ENCODE data around the gene DDX55. TPM values are rescaled to one million over a fixed set of nuclear protein-coding genes. Genes with fewer than 3 reads are reported as not detected.
A peak's percentile ranks its signal among the peaks of the same experiment; 100 is the strongest.

The DDX55 gene
- polyA plus RNA-seq, 1 donor (not counting 4 experiments of a cell fraction or from before 2014, with no cell fraction given) = 25.7 TPM

GRCh38 chr12:123659996-123660727 lies 58.3 kb downstream of the DDX55 start:
- Histone ChIP-seq H3K4me1 (ENCODE audit: control insufficient read depth, extremely low read depth, insufficient read depth, low read length) (peaks cover 26% of the 10 kb centered on the region), H3K79me2 (ENCODE audit: control insufficient read depth, insufficient read depth, low read length) (no peaks in the 10 kb centered on the region), H3K36me3 (ENCODE audit: control insufficient read depth in 2 of 2, extremely low read depth in 1 of 2, insufficient read depth in 2 of 2, low read length in 2 of 2) (peaks cover 10 to 16% of the 10 kb centered on the region in 2 experiments), H4K20me1 (ENCODE audit: control insufficient read depth, extremely low read depth, insufficient read depth, low read length) (no peaks in the 10 kb centered on the region), H3K4me2 (ENCODE audit: control insufficient read depth, extremely low read depth, insufficient read depth, low read depth, low read length) (peak overlapping the region; percentile 31), H3K27me3 (ENCODE audit: control insufficient read depth, extremely low read depth, insufficient read depth, low read length) (no peaks in the 10 kb centered on the region), H3K9me1 (ENCODE audit: control insufficient read depth, extremely low read depth, insufficient read depth, low read length) (no peaks in the 10 kb centered on the region), H3K9me3 (ENCODE audit: control insufficient read depth, low read depth, low read length) (no peaks in the 10 kb centered on the region), H3K4me3 (ENCODE audit: control insufficient read depth in 2 of 3, extremely low read depth in 1 of 3, insufficient read depth in 2 of 3, low read depth in 1 of 3, low read length in 3 of 3) (peak overlapping the region in 1 of 3 experiments; percentile 13), H3K27ac (ENCODE audit: control insufficient read depth, insufficient read depth, low read length) (peak overlapping the region; percentile 65), H2AFZ (ENCODE audit: control insufficient read depth, low read length) (no peak overlapping the region), H3K9ac (ENCODE audit: control insufficient read depth, extremely low read depth, insufficient read depth, low read length) (peak overlapping the region; percentile 22)
- no peak for TF ChIP-seq CTCF (optimal IDR thresholded peaks at IDR 0.05 in 1 of 3, IDR thresholded peaks at IDR 0.05 in 1 of 3, conservative IDR thresholded peaks at IDR 0.05 in 1 of 3; ENCODE audit: extremely low read depth in 1 of 3, insufficient read depth in 2 of 3, low read length in 3 of 3)
- TF ChIP-seq EZH2 (IDR thresholded peaks at IDR 0.05; ENCODE audit: low read length) = no peak
- dilution Hi-C loops (cut with MboI; ENCODE audit: extremely low pct_ligation_motif_present, low sequenced_read_pairs) = no loop called here
- FAIRE-seq (peak; percentile 84), DNase-seq (ENCODE audit: low read depth, low spot score) (no peak)

GRCh38 chr12:123667771-123668170 lies 65.9 kb downstream of the DDX55 start:
- TF ChIP-seq EZH2 (IDR thresholded peaks at IDR 0.05; ENCODE audit: low read length) = no peak
- no peak for TF ChIP-seq CTCF (optimal IDR thresholded peaks at IDR 0.05 in 1 of 3, IDR thresholded peaks at IDR 0.05 in 1 of 3, conservative IDR thresholded peaks at IDR 0.05 in 1 of 3; ENCODE audit: extremely low read depth in 1 of 3, insufficient read depth in 2 of 3, low read length in 3 of 3)
- dilution Hi-C loops (cut with MboI; ENCODE audit: extremely low pct_ligation_motif_present, low sequenced_read_pairs) = no loop called here
- no peaks in the 10 kb centered on the region for H3K27me3 ChIP-seq (ENCODE audit: control insufficient read depth, extremely low read depth, insufficient read depth, low read length)
- peak overlapping the region; percentile 46 for H3K27ac ChIP-seq (ENCODE audit: control insufficient read depth, insufficient read depth, low read length)
- FAIRE-seq (peak; percentile 79), DNase-seq (ENCODE audit: low read depth, low spot score) (no peak)
- H3K9me3 ChIP-seq (ENCODE audit: control insufficient read depth, low read depth, low read length) = no peaks in the 10 kb centered on the region
- H3K4me2 ChIP-seq (ENCODE audit: control insufficient read depth, extremely low read depth, insufficient read depth, low read depth, low read length) = peak overlapping the region; percentile 54
- H3K9ac ChIP-seq (ENCODE audit: control insufficient read depth, extremely low read depth, insufficient read depth, low read length) = peak overlapping the region; percentile 9
- peaks cover 0 to 2% of the 10 kb centered on the region in 2 experiments for H3K36me3 ChIP-seq (ENCODE audit: control insufficient read depth in 2 of 2, extremely low read depth in 1 of 2, insufficient read depth in 2 of 2, low read length in 2 of 2)
- H3K4me3 ChIP-seq (ENCODE audit: control insufficient read depth in 2 of 3, extremely low read depth in 1 of 3, insufficient read depth in 2 of 3, low read depth in 1 of 3, low read length in 3 of 3) = peak overlapping the region in 1 of 3 experiments; percentile 49
- H3K4me1 ChIP-seq (ENCODE audit: control insufficient read depth, extremely low read depth, insufficient read depth, low read length) = peaks cover 12% of the 10 kb centered on the region
- no peaks in the 10 kb centered on the region for H3K79me2 ChIP-seq (ENCODE audit: control insufficient read depth, insufficient read depth, low read length)
- no peaks in the 10 kb centered on the region for H4K20me1 ChIP-seq (ENCODE audit: control insufficient read depth, extremely low read depth, insufficient read depth, low read length)
- H3K9me1 ChIP-seq (ENCODE audit: control insufficient read depth, extremely low read depth, insufficient read depth, low read length) = no peaks in the 10 kb centered on the region
- no peak overlapping the region for H2AFZ ChIP-seq (ENCODE audit: control insufficient read depth, low read length)

Small RNA genes lying within 50 kb of the gene (small RNA-seq; reads per million reads assigned to genes)
- 0 to 6.4 (median 1.5) reads per million in 3 experiments for gene SNORA9B (ENCODE audit: insufficient read length in 3 of 3, low read depth in 3 of 3, low replicate concordance in 1 of 3)

Other genes starting within 250 kb of the DDX55 start
- gene SBNO1, start 237.3 kb upstream of the DDX55 start, polyA plus RNA-seq = 11.0 to 18.4 TPM (median 12.0 TPM) in 3 replicates
- gene KMT5A, start 218.0 kb upstream of the DDX55 start, polyA plus RNA-seq = 19.4 to 39.2 TPM (median 28.6 TPM) in 3 replicates
- gene RILPL2, start 165.4 kb upstream of the DDX55 start, polyA plus RNA-seq = 2.1 to 3.6 TPM (median 3.2 TPM) in 3 replicates
- 9.2 to 17.1 TPM (median 15.2 TPM) in 3 replicates for gene SNRNP35, start 144.0 kb upstream of the DDX55 start, polyA plus RNA-seq
- 14.8 to 22.2 TPM (median 17.0 TPM) in 3 replicates for gene RILPL1, start 68.4 kb upstream of the DDX55 start, polyA plus RNA-seq
- gene TMED2, start 17.5 kb upstream of the DDX55 start, polyA plus RNA-seq = 157 to 245 TPM (median 190 TPM) in 3 replicates
- gene EIF2B1, start 31.6 kb downstream of the DDX55 start, polyA plus RNA-seq = 27.5 to 47.4 TPM (median 39.5 TPM) in 3 replicates
- 46.8 to 60.8 TPM (median 57.2 TPM) in 3 replicates for gene GTF2H3, start 31.7 kb downstream of the DDX55 start, polyA plus RNA-seq
- 2.9 to 6.9 TPM (median 3.2 TPM) in 3 replicates for gene TCTN2, start 69.0 kb downstream of the DDX55 start, polyA plus RNA-seq
- gene ATP6V0A2, start 110.3 kb downstream of the DDX55 start, polyA plus RNA-seq = 13.5 to 21.1 TPM (median 21.0 TPM) in 3 replicates
- gene DNAH10, start 160.2 kb downstream of the DDX55 start, polyA plus RNA-seq = 0.01 to 0.08 TPM (median 0.02 TPM) in 3 replicates